Measurements from ENCODE around the gene L2HGDH.
"Not testable (repeated sequence)": the region's sequence is repeated elsewhere in the genome, so short reads cannot be mapped to it uniquely, and the experiment has no call there.

L2HGDH gene

GRCh38 chr14:50339178-50339804, 27.3 kb upstream of the L2HGDH start:
- no peak for DNase-seq

DNA sequence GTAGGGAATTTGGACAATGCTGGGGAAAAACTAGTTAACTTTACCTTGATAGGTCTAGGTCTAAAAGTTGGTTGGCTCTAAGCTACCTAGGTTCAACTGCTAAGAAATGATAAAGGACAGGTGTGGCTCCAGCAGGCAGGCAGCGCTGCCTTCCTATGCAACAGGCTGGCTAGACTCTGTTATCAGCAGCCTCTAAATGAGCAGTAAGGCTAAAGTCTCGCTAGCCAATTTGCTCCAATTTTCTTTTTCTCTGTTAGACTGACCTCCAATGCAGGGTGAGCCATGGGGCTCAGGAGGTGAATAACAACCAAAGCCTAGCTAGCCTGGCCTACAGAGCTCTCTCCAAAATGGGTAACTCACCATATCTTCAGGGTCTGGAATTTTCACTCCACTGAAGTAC, 26.6 kb upstream of the L2HGDH start:
- DNase-seq = no peak

DNA sequence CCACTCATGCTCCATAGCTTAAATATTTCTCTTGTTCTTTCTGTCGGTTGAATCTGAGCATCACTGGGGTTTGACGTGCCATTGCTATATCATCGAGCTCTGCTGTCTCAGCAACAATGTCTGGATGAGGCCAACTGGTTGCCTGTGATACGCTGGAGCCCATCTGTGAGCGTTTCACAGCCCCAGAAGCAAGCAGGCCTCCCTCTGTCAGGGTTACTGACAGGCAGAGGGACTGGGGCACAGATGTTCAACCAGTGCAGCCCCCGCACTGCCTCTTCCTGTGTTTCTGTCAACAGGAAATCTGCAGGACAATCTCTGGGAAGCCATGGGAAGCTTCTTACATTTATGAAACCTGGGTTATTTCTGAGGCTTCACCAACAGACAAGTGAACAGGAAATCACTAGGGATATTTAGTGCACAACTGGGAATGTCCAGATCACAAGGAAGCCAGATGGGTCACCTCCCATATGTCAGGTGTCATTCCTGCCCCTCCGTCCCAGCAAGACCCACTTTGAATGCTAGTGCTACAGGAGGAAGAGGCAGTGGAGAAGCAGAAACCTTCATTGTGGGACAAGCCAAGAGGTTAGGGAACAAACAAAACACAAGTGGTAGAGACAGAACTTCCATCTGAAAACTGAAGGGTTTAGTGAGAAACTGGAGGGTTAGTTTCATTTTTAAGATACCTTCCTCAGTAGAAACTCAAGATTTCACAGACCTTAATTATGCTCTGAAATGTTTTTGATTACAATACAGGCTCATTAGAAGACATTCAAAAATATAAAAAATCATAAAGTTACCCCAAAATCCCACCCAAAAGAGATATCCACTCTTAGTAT, 24.2 kb upstream of the L2HGDH start:
- no peak for DNase-seq

GRCh38 chr14:50335389-50335788, 23.4 kb upstream of the L2HGDH start:
- DNase-seq = no peak

- DNase-seq = no peak
These were observed 22.2 kb upstream of the L2HGDH start for GRCh38 chr14:50334211-50334610.

DNA sequence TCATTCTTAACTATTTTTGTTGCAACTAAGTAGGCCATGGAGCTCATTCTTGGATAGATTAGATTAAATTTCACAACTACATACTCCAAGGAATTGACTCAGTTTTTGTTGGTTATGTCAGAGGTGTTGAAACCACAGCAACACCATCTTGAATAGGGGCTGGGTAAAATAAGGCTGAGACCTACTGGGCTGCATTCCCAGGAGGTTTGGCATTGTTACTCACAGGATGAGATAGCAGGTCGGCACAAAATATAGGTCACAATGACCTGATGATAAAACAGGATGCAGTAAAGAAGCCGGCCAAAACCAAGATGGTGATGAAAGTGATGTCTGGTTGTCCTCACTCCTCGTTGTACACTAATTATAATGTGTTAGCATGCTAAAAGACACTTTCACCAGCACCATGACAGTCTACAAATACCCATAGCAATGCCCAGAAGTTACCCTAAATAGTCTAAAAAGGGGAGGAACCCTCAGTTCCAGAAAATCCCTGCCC, 21.0 kb upstream of the L2HGDH start:
- no peak for DNase-seq

DNA sequence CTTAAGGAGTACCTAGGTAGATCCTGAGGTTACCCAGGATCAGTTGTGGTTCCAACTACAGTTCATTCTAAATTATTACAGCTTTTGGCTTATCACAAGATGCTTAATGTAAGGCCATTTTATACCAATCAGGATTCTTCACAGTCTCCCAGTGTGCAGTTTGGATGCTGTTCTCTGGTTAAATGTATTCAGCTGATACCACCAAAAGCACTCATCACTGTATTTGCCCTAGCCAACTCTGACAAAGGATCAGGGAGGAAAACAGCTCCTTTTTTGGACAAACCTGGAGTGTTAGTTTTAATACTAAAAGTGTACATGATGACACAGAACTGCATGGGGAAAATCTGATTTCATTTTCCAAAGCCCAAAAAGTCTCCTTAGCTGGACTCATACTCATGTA, 19.6 kb upstream of the L2HGDH start:
- no peak for DNase-seq

DNA sequence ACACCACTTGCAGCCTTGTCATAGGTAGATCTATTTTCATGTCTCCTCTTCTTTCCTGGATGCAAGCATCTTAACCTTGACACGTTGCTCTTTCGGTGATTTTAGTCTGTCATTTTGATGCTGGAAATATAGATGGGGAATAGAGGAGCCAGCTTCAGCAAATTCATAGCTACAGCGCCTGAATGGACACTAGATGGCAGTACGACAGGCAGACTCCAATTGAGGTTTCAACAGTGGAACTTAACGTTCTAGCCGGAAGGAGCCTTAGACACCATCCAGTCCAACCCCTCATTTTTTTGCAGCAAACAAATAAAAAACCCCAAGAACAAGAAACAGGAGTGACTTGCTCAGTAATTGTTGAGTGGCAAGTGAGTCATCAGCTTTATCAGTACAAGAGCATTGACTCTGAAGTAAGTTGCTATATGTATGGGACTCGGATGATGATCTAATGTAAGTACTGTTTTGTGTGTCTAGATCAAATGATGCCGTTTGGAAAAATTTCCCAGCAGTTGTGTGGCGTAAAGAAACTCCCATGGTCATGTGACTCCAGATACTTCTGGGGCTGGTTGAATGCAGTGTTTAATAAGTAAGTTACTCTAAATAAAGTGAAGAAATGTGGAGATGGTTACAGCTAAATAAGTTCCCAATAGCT, 9.1 kb upstream of the L2HGDH start:
- peak; percentile 47 for DNase-seq

DNA sequence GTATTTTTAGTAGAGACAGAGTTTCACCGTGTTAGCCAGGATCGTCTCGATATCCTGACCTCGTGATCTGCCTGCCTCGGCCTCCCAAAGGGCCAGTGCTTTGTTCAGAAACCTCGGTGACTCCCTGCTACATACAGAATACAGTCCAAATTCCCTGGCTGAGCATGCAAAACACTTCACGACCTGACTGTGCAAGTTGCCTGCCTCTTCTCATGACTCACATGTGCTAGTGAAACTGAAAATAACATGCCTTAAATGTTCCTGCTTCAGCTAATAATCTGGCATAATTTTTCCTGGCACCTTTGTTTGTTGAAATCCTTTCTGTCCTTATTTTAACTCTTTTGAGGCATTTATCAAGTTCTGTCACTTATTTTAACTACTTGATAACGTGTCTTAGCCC, 8.3 kb upstream of the L2HGDH start:
- no peak for DNase-seq

GRCh38 chr14:50319721-50320120, 7.7 kb upstream of the L2HGDH start:
- no peak for DNase-seq

DNA sequence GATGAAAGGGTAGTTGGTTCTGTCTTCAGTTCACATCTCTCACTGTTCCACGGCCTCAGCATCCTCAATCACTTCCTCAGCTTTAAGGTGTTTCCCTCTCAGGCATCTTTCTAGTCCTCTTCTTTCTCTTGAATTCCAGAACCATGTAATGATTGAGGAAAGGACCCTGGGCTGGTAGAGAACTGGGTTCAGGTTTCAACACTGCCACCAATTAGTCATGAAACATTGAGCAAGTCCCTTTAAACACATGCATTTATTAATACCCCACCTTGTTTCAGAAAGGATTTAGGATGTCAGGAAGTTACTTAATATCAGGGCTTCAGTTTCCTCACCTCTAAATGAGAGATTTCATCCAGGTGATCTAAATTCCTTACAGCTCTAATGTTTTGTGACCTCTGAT, 7.3 kb upstream of the L2HGDH start:
- no peak for DNase-seq

GRCh38 chr14:50318031-50318626, 6.1 kb upstream of the L2HGDH start:
- DNase-seq = no peak

GRCh38 chr14:50314098-50314497, 2.1 kb upstream of the L2HGDH start:
- DNase-seq = not testable (repeated sequence)

GRCh38 chr14:50312734-50313054, 665 bp upstream of the L2HGDH start:
- DNase-seq = no peak

DNA sequence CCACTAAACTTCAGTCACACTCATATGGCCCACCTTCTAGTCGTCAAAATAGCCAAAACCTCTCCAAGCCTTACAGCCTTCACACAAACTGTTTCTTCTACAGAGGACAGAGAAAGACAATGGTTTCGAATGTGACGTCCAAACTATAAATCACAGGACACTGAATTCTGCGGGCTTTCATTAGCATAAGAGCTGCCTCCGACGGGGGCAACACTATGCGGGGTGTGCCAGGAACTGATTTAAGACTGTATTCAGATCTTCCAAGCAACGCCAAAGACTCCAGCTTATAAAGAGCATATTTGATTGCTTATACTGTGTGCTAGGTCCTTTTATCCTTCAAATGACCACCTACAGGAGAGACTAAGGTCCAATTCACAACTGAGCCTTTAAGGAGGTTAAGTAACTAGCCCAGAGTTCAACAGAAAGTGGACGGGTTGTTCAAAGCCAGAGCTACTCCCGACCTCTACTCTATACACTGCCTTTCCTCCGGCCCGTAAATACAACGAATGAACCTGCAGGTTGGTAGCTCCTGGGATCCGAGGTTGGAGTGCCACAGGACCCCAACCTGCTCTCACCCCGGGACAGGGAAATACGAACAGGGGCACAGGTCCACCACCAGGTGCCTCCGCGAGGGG, 575 bp downstream of the L2HGDH start:
- no peak for DNase-seq

GRCh38 chr14:50310445-50310844, 1.6 kb downstream of the L2HGDH start:
- DNase-seq = no peak

DNA sequence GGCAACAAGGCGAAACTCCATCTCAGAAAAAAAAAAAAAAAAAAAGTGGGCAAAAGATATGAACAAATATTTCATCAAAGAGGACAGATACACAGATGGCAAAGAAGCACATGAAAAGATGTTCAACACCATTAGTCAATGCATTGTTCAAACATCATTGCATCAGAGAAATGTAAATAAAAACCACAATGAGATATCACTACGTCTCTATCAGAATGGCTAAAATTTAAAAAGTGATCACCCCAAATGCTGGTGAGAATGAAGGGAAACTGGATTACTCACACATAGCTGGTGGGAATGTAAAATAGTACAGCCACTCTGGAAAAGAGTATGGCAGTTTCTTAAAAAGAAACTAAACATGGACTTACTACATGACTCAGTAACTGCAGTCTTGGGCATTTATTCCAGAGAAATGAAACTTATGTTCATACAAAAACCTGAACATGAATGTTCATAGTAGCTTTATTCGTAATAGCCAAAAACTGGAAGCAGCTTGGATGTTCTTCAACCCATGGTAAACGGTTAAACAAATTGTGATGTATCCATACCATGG, 3.6 kb downstream of the L2HGDH start:
- DNase-seq = no peak

DNA sequence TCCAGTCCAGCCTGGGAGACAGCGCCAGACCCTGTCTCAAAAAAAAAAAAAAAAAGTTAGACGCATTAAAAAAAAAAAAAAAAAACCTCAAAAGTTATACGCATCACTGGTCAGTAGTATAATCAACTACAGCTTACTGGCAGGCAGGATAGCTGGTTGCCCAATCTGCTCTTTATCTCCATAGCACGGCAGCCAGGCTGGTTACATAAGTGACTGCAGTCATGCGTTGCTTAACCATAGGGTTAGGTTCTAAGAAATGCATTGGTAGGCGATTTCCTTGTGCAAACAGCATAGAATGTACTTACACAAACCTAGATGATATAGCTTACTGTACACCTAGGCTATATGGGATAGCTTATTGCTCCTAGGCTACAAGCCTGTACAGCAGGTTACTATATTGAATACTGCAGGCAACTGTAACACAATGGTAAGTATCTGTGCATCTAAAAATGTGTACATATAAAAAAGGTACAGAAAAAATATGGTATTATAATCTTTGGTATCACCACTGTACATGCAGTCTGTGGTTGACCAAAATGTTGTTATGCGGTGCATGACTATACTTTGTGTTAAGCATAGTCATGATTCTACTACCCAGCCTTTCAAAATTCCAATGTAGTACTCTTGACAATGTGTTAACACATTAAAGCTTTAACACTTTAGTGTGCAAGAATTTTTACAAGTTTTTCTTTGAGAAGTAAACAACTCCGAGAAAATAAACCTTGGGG, 8.1 kb downstream of the L2HGDH start:
- DNase-seq = no peak

DNA sequence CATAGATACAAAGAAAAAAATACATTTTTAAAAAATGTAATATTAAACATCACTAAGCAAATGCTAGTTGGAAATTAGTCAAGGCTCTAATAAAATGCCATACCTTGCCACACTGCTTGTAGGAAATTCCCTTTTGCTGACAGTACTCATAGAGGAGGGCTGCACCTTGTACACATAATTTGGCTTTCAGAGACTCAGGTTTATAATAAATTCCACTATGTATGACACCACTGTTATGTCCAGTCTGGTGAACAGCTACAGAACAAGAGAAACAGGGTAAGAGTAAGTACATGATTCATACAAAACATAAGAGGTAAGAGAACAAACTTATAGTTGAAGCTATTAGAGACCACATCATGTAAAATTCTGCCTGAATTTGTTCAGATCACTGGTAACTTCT, 10.1 kb downstream of the L2HGDH start:
- no peak for DNase-seq

GRCh38 chr14:50299585-50299984, 12.4 kb downstream of the L2HGDH start:
- DNase-seq = no peak

GRCh38 chr14:50290306-50290705, 21.7 kb downstream of the L2HGDH start:
- no peak for DNase-seq

DNA sequence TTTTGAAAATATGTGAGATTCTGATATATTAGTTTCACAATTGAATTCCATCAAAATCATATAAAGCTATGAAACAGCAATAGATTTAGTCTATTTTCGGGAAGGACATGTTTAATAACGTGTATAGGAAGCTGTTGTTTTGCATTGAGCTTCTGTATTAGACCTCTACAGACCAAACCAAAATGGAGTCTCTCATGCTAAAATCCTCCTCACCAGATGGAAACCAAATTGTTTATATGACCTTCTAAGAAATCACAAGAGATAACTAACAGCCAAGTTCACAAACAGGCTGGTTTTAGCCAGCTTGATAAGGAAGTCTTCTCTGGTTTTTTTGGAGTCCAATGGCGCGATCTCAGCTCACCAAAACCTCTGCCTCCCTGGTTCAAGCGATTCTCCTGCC, 23.9 kb downstream of the L2HGDH start:
- DNase-seq = no peak

Measured in activated effector memory CD4-positive, alpha-beta T cell treated with Interleukin-2 at 50 U/mL for 16 hours (primary cell).